Spleen (tissue), 11 donors: Measurements from ENCODE around the gene CACNA1H. TPM values are rescaled to one million over a fixed set of nuclear protein-coding genes. Genes with fewer than 3 reads are reported as not detected.

Experiments
- DNase-seq: peaks from one replicate; pipeline ENCODE4 v3.0.0-alpha.2; 2020
- H3K27ac ChIP-seq, 8 donors: fragments of 200-600 bp; sonication (generic) in 7 of 8; 1 replicate in 4 of 8; 2 replicates in 4 of 8; pipeline versions ENCODE4 v1.5.0 to v1.8.0; 2016 to 2021; ENCODE audit warnings: inconsistent platforms in 4 of 8, mild to moderate bottlenecking in 4 of 8, moderate library complexity in 1 of 8
- H3K27me3 ChIP-seq, 7 donors: fragments of 200-600 bp; sonication (generic) in 6 of 7; replicated peaks in 1 of 7; 1 replicate in 4 of 7; 2 replicates in 3 of 7; pipeline versions ENCODE4 v1.5.0 to v1.8.0; 2016 to 2021; ENCODE audit warnings: inconsistent platforms in 3 of 7, mild to moderate bottlenecking in 1 of 7
- H3K36me3 ChIP-seq, 6 donors: fragments of 200-600 bp; sonication (generic) in 5 of 6; 1 replicate in 4 of 6; 2 replicates in 2 of 6; pipeline versions ENCODE4 v1.5.0 to v1.8.0; 2016 to 2021; ENCODE audit warnings: inconsistent platforms in 2 of 6
- H3K4me1 ChIP-seq, 6 donors: fragments of 200-600 bp; sonication (generic) in 5 of 6; 1 replicate in 3 of 6; 2 replicates in 3 of 6; pipeline versions ENCODE4 v1.5.0 to v1.8.0; 2016 to 2021; ENCODE audit warnings: inconsistent platforms in 3 of 6
- H3K4me3 ChIP-seq, 8 donors: fragments of 200-600 bp; sonication (generic) in 7 of 8; 1 replicate in 4 of 8; 2 replicates in 4 of 8; pipeline versions ENCODE4 v1.5.0 to v1.8.0; 2016 to 2021; ENCODE audit warnings: inconsistent platforms in 4 of 8, mild to moderate bottlenecking in 4 of 8, moderate library complexity in 2 of 8
- H3K9me3 ChIP-seq, 8 donors: fragments of 200-600 bp; sonication (generic) in 7 of 8; 1 replicate in 4 of 8; 2 replicates in 4 of 8; pipeline versions ENCODE4 v1.5.0 to v1.8.0; 2016 to 2021; ENCODE audit warnings: inconsistent platforms in 4 of 8
- POLR2A ChIP-seq, 3 donors: fragments of 450-650 bp; IDR thresholded peaks; one replicate each; pipeline ENCODE4 v1.5.1; 2017; ENCODE audit warnings: antibody characterized with exemption in 3 of 3, mild to moderate bottlenecking in 1 of 3
- POLR2AphosphoS5 ChIP-seq, 3 donors: sonication (generic); formaldehyde crosslinking; IDR thresholded peaks; one replicate each; pipeline ENCODE4 v1.5.1; 2017; ENCODE audit warnings: antibody characterized with exemption in 3 of 3
- WGBS, 5 donors: extraction: QIAGEN DNeasy Blood & Tissue Kit in 3 of 5; methylation state at CpG; one replicate each; pipeline versions ENCODE4 v1.1.5 to v1.1.7; 2013 to 2018; 5-methylcytosine and 5-hydroxymethylcytosine counted together
- intact Hi-C: fragments of 100-400 bp; cut with DNase I; formaldehyde crosslinking; loops from one replicate; pipeline ENCODE4 v1.15.0; 2023; ENCODE audit warnings: low total_unique reads
- polyA plus RNA-seq, 3 donors: library from polyadenylated mRNA; stranded (reverse); fragments of 200-250 nt; gene quantifications; one replicate each; pipeline ENCODE4 v1.2.1, GENCODE V29; 2013
- total RNA-seq, 7 donors: library from RNA; depleted of rRNA in 3 of 7; stranded (reverse); fragments of >200 nt in 3 of 7; fragmentation: NEBNext Ultra II Directional in 4 of 7; extraction: Animal tissue kit (Norgen Biotek cat#: 25700) in 4 of 7; gene quantifications; one replicate each; pipeline versions ENCODE4 v1.1.0 to v1.2.1, GENCODE V29; 2016 to 2021
- TF ChIP-seq, protein P1 (sequence below), 11 experiments: fragments of 200-600 bp in 7 of 11; fragments of 450-650 bp in 4 of 11; sonication (generic) in 4 of 11; IDR thresholded peaks in 8 of 11; conservative IDR thresholded peaks in 3 of 11; 1 replicate in 7 of 11; 2 replicates in 4 of 11; pipeline versions ENCODE4 v1.4.0 to v1.8.0; 2016 to 2021; ENCODE audit warnings: antibody characterized with exemption in 11 of 11, inconsistent platforms in 4 of 11, mild to moderate bottlenecking in 1 of 11
- donor health status: healthy with polysubstance abuse.
- donor health status: DM: no; HTN: no; CAD: no; lungs with moderate emphysema.
- donor health status: DM: no; HTN: no; CAD: no.
- donor health status: Bipolar disorder and iron deficiency.
- donor health status: healthy.
- donor health status: DM: no; HTN: no; CAD: no.
- donor health status: DM: yes; HTN: yes; CAD: no.

Gene CACNA1H
- total and polyA plus RNA-seq, 10 donors, result 0.33 to 2.1 (median 0.70) TPM

DNA sequence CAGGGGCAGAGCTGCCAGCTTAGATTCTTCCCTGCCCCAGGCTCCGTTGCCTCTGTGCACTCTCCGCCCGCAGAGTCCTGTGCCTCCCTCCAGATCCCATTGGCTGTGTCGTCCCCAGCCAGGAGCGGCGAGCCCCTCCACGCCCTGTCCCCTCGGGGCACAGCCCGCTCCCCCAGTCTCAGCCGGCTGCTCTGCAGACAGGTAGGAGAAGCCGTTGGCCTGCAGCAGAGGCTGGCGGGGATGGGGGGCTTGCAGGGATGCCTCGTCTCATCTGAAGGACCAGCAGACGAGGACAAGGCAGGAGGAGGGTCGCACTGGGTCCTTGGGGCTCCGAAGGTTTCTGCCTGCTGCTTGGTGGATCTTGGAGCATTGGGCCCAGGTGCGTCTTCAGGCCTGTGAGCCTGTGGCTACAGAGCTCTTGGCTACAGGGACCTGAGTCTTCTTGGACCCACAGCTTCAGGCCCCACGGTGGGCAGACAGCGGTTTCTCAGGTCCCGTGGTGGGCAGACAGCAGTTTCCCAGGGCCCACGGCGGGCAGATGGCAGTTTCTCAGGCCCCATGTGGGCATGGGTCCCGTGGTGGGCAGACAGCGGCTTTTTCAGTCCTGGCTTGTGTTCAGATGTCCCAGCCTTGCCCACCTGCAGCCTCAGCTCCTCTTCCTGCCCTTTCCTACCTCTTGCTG lies 66.2 kb downstream of the CACNA1H start:
- TF ChIP-seq POLR2AphosphoS5 (IDR thresholded peaks at IDR 0.05) (no peak), POLR2A (IDR thresholded peaks at IDR 0.05) (no peak)
- TF ChIP-seq, protein P1, sequence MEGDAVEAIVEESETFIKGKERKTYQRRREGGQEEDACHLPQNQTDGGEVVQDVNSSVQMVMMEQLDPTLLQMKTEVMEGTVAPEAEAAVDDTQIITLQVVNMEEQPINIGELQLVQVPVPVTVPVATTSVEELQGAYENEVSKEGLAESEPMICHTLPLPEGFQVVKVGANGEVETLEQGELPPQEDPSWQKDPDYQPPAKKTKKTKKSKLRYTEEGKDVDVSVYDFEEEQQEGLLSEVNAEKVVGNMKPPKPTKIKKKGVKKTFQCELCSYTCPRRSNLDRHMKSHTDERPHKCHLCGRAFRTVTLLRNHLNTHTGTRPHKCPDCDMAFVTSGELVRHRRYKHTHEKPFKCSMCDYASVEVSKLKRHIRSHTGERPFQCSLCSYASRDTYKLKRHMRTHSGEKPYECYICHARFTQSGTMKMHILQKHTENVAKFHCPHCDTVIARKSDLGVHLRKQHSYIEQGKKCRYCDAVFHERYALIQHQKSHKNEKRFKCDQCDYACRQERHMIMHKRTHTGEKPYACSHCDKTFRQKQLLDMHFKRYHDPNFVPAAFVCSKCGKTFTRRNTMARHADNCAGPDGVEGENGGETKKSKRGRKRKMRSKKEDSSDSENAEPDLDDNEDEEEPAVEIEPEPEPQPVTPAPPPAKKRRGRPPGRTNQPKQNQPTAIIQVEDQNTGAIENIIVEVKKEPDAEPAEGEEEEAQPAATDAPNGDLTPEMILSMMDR (IDR thresholded peaks at IDR 0.05 in 8 of 11, conservative IDR thresholded peaks at IDR 0.05 in 3 of 11), result no peak
- intact Hi-C loops, result no loop called here
- DNase-seq, result no peak
- Histone ChIP-seq H3K27me3 (peaks cover 0 to 75% (median 0%) of the 10 kb centered on the region in 7 donors), H3K4me3 (no peak overlapping the region), H3K4me1 (no peaks in the 10 kb centered on the region), H3K9me3 (no peaks in the 10 kb centered on the region), H3K27ac (no peak overlapping the region), H3K36me3 (no peaks in the 10 kb centered on the region)
- WGBS, 5 donors, result 77 to 86% (median 83%) methylated on average over 10 to 24 of the region's 24 CpGs

DNA sequence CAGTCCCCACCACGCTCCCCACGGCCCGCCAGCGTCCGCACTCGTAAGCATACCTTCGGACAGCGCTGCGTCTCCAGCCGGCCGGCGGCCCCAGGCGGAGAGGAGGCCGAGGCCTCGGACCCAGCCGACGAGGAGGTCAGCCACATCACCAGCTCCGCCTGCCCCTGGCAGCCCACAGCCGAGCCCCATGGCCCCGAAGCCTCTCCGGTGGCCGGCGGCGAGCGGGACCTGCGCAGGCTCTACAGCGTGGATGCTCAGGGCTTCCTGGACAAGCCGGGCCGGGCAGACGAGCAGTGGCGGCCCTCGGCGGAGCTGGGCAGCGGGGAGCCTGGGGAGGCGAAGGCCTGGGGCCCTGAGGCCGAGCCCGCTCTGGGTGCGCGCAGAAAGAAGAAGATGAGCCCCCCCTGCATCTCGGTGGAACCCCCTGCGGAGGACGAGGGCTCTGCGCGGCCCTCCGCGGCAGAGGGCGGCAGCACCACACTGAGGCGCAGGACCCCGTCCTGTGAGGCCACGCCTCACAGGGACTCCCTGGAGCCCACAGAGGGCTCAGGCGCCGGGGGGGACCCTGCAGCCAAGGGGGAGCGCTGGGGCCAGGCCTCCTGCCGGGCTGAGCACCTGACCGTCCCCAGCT lies 67.3 kb downstream of the CACNA1H start:
- Histone ChIP-seq H3K27me3 (peaks cover 0 to 67% (median 0%) of the 10 kb centered on the region in 7 donors), H3K9me3 (no peaks in the 10 kb centered on the region), H3K4me3 (no peak overlapping the region), H3K4me1 (no peaks in the 10 kb centered on the region), H3K27ac (no peak overlapping the region), H3K36me3 (no peaks in the 10 kb centered on the region)
- WGBS, 5 donors, result 89 to 91% (median 90%) methylated on average over 20 to 55 of the region's 55 CpGs
- no peak for TF ChIP-seq POLR2AphosphoS5 (IDR thresholded peaks at IDR 0.05)
- TF ChIP-seq POLR2A (IDR thresholded peaks at IDR 0.05), result no peak
- TF ChIP-seq, protein P1 (IDR thresholded peaks at IDR 0.05 in 8 of 11, conservative IDR thresholded peaks at IDR 0.05 in 3 of 11), result no peak
- intact Hi-C loops, result no loop called here
- no peak for DNase-seq

DNA sequence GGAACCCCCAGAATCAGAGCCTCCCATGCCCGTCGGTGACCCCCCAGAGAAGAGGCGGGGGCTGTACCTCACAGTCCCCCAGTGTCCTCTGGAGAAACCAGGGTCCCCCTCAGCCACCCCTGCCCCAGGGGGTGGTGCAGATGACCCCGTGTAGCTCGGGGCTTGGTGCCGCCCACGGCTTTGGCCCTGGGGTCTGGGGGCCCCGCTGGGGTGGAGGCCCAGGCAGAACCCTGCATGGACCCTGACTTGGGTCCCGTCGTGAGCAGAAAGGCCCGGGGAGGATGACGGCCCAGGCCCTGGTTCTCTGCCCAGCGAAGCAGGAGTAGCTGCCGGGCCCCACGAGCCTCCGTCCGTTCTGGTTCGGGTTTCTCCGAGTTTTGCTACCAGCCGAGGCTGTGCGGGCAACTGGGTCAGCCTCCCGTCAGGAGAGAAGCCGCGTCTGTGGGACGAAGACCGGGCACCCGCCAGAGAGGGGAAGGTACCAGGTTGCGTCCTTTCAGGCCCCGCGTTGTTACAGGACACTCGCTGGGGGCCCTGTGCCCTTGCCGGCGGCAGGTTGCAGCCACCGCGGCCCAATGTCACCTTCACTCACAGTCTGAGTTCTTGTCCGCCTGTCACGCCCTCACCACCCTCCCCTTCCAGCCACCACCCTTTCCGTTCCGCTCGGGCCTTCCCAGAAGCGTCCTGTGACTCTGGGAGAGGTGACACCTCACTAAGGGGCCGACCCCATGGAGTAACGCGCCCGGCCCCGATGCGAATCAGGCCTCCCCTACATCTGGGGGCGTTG lies 68.1 kb downstream of the CACNA1H start:
- H3K4me1 ChIP-seq, result no peaks in the 10 kb centered on the region
- H3K27ac ChIP-seq, result no peak overlapping the region
- no peaks in the 10 kb centered on the region for H3K36me3 ChIP-seq
- WGBS, 5 donors, result 77 to 88% (median 85%) methylated on average over 31 to 48 of the region's 48 CpGs
- H3K27me3 ChIP-seq, result peaks cover 0 to 66% (median 0%) of the 10 kb centered on the region in 7 donors
- intact Hi-C loops, result no loop called here
- no peak overlapping the region for H3K4me3 ChIP-seq
- TF ChIP-seq POLR2A (IDR thresholded peaks at IDR 0.05), result no peak
- TF ChIP-seq, protein P1 (IDR thresholded peaks at IDR 0.05 in 8 of 11, conservative IDR thresholded peaks at IDR 0.05 in 3 of 11), result no peak
- H3K9me3 ChIP-seq, result no peaks in the 10 kb centered on the region
- DNase-seq, result no peak
